GM18867 (cell line): Measurements from ENCODE around the gene RPS6KA4.

Source experiments
- ATAC-seq: cut with Tn5 transposase; IDR thresholded peaks from one replicate; pipeline ENCODE4 v1.9.1; 2021; ENCODE audit warnings: mild to moderate bottlenecking, moderate library complexity; ENCODE audit not compliant: unreplicated experiment

The RPS6KA4 gene

DNA sequence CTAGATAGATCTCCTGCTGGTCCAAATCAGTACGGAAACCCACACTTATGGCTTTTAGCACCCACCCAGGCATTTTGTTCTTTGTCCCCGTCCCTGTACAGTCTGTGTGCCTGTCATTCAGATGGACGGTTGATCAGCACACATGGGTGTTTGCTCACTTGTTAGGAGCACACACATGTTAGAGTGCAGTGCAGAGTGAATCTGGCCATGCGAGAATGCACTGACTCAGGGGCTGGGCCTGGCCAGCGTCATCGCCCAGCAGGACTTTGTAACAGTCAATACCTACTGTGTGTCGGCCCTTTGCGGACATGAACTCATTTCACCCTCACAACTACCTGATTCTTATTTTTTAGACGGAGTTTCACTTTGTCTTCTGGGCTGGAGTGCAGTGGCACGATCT lies 3.4 kb downstream of the RPS6KA4 start:
- no peak for ATAC-seq

DNA sequence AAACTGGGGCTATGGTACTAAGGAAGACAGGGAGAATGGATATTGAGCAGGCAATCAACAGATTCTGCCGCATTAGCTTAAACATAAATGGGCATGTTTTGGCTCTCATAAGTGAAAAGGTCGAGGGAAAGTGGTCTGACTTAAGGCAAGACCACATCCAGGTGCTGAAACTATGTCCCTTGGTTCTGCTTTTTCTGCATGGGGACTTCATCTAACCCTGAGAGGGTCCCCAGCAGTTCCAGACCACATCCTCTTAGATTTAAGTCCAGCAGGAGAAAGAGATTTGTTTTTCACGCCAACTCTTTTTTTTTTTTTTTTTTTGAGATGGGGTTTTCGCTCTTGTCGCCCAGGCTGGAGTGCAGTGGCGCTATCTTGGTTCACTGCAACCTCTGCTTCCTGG lies 5.5 kb downstream of the RPS6KA4 start:
- ATAC-seq, result no peak

DNA sequence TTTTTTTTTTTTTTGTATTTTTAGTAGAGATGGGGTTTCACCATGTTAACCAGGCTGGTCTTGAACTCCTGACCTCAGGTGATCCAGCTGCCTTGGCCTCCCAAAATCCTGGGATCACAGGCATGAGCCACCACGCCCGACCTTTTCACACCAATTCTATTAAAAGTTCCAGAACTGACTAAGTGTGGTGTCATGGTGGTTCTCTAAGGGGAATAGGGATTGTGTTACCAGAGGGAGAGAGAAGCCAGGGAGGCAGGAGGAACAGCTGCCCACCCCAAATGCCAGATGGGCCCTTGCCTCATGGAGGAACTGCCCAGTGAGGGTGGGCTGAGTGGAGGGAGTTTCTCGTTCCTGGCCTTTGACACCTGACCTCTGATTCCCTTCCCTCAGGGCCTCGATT lies 5.9 kb downstream of the RPS6KA4 start:
- no peak for ATAC-seq

DNA sequence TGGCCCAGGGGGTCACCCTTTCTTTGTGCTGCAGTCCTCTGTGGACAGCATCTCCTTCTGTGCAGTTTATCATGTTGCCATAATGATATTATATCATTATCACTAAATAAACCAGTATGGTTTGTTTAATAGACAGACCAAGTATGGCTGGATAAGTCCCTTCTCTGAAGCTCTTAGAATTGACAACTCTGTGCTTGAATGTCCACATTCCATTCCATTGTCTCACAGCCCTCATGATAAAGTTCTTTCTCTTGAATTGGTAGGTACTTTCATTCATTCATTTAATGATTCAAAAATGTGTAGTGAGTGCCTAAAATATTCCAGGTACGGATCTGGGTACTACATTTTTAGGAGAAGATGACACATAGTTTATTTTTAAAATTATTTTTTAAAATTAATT lies 7.8 kb downstream of the RPS6KA4 start:
- ATAC-seq, result no peak

DNA sequence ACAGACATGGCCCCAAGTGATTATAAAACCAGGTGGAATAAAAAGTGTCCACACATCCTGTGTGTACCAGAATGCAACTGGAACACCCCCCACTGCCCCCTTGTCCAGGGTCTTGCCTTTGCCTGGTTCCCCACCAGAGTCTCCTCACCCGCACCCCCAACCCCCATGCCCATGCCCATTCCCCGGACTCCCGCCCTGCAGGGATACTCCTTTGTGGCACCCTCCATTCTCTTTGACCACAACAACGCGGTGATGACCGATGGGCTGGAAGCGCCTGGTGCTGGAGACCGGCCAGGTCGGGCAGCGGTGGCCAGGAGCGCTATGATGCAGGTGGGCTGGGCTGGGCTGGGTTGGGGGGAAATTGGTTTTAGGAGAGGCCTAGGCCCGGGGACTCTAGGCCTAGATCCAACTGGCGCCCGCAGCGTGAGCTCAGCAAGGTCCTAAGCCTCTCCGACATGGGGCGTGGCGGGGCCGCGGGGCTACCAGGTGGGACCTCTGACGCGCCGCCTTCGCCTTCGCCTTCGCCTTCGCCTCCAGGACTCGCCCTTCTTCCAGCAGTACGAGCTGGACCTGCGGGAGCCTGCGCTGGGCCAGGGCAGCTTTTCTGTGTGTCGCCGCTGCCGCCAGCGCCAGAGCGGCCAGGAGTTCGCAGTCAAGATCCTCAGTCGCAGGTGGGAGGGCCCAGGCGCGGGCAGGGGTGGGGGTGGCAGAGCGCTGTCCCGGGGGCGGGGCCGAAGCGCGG lies 9.1 kb downstream of the RPS6KA4 start:
- no peak for ATAC-seq

DNA sequence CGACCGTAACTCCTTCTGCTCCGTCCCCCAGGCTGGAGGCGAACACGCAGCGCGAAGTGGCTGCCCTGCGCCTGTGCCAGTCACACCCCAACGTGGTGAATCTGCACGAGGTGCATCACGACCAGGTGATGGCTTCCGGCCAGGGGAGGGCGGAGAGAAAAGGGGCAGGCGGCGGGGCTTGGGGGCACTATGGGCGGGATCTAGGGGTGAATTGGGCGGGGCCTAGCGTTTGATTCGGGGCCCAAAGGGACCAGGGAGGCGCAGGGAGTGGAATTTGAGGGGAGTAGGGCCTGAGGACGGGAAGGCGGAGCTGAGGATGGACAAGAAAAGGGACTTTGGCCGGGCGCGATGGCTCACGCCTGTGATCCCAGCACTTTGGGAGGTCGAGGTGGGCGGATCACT lies 9.7 kb downstream of the RPS6KA4 start:
- no peak for ATAC-seq

DNA sequence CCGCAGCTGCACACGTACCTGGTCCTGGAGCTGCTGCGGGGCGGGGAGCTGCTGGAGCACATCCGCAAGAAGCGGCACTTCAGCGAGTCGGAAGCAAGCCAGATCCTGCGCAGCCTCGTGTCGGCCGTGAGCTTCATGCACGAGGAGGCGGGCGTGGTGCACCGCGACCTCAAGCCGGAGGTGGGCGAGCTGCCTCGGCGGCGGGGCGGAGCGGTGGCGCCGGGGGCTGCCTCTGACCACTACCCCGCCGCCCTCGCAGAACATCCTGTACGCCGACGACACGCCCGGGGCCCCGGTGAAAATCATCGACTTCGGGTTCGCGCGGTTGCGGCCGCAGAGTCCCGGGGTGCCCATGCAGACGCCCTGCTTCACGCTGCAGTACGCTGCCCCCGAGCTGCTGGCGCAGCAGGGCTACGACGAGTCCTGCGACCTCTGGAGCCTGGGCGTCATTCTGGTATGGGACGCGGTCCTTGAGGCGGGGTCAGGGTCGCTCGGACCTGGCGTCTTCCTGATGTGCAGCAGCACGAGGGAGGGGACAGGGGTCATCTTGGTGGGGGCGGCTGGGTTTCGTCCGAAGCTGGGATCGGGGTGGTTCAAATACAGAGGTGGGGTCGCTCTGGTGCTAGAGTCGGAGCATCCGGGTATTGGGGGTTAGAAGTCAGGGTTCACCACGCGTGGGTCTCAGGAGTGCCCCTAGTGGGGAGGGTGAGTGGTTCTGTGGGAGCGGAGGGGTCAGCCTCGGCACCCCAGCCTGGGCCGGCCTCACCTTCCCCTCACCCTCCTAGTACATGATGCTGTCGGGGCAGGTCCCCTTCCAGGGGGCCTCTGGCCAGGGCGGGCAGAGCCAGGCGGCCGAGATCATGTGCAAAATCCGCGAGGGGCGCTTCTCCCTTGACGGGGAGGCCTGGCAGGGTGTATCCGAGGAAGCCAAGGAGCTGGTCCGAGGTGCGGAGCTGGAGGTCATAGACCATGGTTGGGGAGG lies 10.8 kb downstream of the RPS6KA4 start:
- no peak for ATAC-seq

DNA sequence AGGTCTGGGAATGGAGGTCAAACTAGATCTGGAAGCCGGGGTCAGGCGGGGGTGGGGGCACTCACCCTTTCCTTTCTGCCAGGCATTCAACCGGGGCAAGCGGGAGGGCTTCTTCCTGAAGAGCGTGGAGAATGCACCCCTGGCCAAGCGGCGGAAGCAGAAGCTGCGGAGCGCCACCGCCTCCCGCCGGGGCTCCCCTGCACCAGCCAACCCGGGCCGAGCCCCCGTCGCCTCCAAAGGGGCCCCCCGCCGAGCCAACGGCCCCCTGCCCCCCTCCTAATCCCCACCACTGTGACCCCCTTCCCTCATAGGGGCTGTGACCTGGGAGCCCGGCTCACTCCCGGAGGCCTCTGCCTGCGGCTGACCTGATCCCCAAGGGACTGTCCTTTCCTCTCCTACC lies 12.2 kb downstream of the RPS6KA4 start:
- no peak for ATAC-seq

DNA sequence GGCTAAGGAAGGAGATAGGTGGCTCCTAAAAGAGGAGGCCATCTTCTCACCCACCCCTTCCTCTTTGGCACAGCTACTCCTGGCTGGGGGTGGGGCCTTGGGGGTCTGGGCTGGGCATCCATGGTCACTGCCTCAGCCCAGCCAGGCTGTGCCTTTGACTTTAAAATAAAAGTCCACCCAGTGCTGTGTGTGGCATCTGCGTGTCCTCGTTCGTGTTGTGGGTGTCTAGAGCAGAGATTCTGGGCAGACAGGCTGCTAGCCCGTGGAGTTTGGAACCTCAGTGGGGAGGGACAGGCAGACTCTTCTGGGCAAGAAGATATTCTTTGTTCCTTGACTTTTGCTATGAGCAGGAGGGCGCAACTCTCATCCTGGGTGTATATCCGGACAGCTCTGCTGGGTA lies 13.1 kb downstream of the RPS6KA4 start:
- no peak for ATAC-seq

DNA sequence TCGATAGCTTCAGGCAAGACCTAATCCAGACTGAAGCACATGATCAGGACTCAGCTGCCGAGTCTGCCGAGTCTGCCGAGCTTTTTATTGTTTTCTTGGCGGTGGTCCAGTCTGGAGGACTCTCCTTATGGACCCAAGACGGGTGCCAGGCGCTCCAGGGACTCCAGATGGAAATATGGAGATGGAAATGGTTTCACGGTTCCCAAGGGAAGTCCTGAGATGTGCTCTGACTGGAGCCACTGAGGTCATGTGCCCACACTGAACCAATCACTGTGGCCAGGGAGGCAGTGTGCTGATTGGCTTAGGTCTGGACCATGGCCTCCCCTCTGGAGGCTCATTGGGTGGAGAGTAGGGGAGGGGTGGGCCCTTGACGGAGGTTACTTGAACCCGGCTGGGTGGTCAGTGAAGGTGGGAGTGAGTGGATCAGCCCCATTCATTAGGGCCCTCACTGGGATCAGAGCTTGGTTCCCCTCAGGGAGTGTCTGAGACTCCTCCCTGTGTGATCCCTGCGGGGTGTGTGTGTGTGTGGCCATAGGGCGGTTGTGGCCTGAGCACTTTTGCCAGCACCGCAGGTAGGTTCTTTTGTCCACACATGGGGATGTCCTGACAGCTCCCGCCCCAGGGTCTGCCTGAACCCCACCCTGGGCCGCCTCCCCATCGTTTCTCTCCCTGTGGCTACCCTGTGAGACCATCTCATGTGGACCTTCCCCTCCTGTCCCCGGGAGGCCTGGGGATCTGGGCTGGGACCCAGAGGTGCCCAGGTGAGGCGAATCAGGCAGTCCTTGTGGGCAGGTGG lies 14.0 kb downstream of the RPS6KA4 start:
- no peak for ATAC-seq

DNA sequence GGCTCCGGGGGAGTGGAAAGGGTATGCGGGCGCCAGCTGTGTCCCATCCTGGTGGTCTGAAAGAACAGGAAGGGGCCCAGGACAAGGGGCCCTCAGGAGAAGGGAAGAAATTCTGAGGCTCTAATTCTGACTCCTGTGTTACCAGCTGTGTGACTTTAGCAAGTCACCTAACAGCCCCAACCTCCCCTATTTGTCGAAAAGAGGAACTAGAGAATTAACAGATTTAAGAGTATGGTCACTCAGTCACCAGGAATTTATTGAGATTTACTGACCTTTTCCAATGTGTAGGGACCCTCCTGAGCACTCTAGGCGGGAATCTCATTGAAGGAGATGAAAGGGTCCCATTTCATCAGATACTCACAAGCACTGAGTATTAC lies 14.6 kb downstream of the RPS6KA4 start:
- ATAC-seq, result no peak

DNA sequence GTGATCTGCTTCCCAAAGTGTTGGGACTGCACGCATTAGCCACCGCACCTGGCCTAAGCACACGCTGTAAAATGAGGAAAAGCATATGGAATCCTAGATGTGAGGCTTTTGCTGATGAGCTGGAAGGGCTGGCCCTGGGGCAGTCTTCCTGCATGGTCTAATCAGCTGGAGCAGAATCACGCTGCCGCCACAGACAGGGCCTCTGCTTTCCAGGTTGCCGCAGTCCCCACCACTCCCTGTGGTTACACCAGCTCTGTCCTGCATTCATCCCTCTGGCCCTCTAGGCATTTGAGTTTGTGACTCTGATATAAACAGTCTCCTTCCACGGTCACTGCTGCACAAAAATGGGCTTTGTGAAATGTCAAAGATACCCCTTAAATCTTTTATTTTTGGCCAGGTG lies 17.1 kb downstream of the RPS6KA4 start:
- no peak for ATAC-seq

DNA sequence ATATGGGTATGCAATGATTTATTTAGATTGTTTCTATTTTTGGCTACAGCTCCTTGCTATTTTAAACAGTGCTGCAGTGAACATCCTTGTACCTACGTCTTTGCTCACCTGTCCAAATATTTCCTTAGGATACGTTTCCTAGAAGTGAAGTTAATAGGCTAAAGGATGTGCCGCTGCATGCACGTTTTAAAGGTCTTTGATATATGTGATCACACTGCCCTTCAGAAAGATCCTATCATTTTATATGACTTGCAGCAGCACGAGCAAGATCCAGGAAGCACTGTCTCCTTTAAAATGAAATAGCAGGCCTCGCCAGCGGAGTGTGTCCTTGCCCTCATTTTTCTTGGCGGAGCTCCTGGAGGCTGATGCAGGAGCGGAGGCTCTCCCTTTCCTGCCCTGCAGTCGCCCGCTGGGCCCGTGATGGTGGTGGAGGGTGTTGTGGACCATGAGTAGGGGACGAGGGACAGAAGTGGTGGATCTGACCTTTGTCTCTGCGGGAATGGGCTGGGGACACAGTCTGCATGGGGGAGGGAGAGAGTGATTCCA lies 19.4 kb downstream of the RPS6KA4 start:
- no peak for ATAC-seq

DNA sequence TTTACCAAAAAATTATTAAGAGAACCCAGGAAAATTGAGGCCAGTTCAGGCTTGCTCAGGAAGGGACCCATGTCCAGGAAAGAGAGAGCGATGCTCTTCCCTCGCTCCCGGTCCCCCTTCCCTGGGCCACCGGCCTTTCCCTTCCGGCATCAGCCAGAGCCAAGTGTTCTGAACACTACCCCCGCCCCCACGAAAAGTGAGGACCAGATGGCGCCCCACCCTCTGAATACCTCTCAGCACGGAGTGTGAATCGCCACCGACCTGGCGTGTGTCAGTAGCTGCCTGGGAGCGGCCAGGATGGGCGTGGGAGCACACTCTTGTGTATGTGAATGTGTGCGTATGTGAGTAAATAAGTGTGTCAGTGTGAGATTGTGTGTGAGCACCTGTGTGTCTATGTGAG lies 20.2 kb downstream of the RPS6KA4 start:
- ATAC-seq, result no peak

DNA sequence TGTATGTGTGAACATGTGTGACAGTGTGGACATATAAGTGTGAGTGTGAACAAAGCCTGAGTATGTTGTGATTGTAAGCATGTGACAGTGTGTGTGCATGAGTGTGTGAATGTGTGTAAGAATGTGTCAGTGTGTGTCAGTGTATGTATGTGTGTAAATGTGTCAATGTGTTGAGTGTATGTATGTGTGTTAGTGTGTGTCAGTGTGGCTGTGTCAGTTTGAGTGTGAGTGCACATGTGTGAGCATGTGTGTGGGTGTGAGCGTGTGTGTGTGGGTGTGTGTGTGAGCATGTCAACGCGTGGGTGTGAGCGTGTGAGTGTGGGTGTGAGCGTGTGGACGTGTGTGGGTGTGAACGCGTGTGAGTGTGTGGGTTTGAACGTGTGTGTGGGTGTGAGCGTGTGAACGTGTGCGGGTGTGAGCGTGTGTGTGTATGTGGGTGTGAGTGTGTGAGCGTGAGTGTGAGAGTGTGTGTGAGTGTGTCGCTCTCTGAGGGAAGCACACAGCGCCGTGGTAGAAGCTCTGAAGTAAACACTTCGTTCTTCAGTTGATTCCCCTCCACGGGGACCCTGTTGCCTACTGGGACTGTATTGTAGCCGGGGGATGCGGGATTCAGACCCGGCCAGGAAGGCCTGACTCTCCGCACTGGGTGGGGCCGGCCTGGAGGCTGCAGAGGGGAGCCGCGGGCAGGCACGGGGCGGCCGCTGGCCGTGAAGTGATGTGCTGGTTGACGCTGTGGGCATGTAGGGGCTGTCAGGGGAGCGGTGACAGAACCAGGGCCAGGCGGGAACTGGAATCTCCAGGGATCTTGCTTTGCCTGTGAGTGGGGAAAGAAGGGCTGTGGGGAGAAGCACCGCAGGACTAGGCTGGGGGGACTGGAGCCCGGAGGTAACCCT lies 21.1 kb downstream of the RPS6KA4 start:
- ATAC-seq, result no peak

DNA sequence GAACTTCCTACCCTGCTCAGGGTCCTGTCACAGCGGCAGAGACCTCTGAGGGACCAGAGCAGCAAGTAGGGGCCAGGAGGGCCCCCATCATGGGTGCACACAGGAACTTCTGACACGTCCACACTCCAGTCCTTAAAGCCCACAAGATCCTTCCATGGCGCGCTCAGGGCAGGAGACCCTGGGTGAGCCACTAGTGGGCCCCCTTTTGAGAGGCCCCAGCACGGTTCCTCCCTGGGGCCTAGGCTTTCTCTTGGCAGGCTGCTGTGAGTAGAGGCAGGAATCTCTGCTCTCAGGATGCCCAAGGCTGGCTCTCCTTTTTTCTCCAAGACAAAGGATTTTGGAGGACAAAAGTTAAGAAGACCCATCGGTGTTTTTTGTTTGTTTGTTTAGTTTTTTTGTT lies 22.4 kb downstream of the RPS6KA4 start:
- ATAC-seq, result no peak

DNA sequence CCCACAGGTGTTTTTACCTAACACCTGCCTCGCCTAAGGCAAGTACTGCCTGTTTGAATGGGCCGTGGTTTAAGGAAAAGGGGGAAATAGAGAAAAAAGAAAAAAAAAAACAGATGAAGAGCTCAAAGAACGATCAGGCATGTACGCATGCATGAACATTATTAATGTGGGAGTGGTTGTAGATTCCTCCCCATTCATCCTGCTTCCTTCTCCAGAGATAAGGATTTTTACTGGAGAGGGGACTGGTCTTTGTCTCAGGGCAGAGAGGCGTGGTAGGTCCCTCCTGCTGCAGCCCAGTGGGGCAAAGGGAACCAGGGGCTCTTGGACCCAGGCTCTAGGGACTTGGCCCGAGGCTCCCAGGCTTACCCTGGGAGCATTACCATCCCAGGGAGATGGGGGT lies 23.1 kb downstream of the RPS6KA4 start:
- ATAC-seq, result no peak

DNA sequence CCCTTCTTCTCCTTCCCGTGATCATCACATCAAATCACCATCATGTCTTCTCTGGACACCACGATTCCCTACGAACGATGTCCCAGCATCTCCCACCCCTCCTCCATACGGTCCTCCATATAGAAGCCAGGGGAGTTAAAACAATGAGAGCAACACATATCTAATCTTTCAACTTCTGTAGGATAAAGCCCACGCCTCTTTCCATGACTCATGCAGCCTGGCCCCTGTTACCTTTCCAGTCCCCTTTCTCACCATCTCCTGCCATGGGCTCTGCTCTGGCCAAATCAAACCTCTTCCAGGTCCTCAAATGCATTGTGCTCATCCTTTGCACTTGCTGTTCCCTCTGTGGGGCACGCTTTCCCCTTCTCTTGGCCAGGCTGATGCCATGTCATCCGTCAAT lies 23.6 kb downstream of the RPS6KA4 start:
- ATAC-seq, result no peak

DNA sequence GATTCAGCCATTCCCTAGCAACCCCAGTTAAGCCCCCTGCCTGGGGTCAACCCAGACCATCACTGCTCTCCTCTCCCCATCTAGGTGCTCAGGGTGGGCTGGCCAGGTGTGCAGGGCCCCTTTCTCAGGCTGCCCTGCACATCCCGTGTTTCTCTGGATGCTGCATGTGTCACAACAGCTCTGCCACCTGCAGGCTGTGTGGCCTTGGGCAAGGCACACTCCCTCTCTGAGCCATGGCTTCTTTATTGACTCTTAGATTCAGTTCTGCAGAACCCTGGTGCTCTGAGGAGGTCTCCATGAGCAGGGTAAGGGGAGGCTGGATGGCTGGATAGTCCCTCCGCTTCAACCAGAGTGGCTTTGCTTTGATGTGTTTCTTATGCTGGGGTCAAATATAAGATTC lies 24.6 kb downstream of the RPS6KA4 start:
- ATAC-seq, result no peak
